A549 (cell line): Measurements from ENCODE around the gene FOXP1. TPM values are rescaled to one million over a fixed set of nuclear protein-coding genes. Genes with fewer than 3 reads are reported as not detected.

Experiments
- ATAC-seq, 2 experiments: fragments of 200-7000 bp in 1 of 2; fragments of >200 bp in 1 of 2; cut with Nextera tagmentation in 1 of 2; cut with Tn5 transposase in 1 of 2; 3 replicates each; pipeline versions ENCODE4 v1.8.0 to v1.9.1; 2018 to 2020; ENCODE audit warnings: mild to moderate bottlenecking in 1 of 2, moderate library complexity in 1 of 2
- CTCF ChIA-PET: fragments of 300-600 bp; sonication (Branson Sonifier 250); formaldehyde crosslinking; extraction: SDS; loops from one replicate; lab custom pipeline; 2021; ENCODE audit warnings: antibody characterized with exemption, inconsistent platforms; lab: Yijun Ruan, JAX
- POLR2A ChIA-PET: fragments of 350-600 bp; formaldehyde crosslinking; extraction: SDS; loops from one replicate; lab custom pipeline; 2021; ENCODE audit warnings: antibody characterized with exemption, inconsistent platforms; lab: Yijun Ruan, JAX
- DNase-seq, 2 experiments: peaks; one replicate each; pipeline versions ENCODE4 v3.0.0 to v3.0.0-alpha.2; 2011 to 2016; ENCODE audit warnings: low read depth in 1 of 2, low spot score in 1 of 2
- FAIRE-seq: peaks from 2 replicates; lab custom pipeline; 2011; peaks lifted over from hg19 to GRCh38; lab: Jason Lieb, UNC
- H3K27ac ChIP-seq, 2 experiments: fragments of >200 bp; sonication (Bioruptor Twin); formaldehyde crosslinking; 3 replicates each; pipeline ENCODE4 v1.5.1; 2016 to 2017
- H3K4me1 ChIP-seq: fragments of >200 bp; sonication (Bioruptor Twin); formaldehyde crosslinking; 3 replicates; pipeline ENCODE4 v1.6.1; 2016
- H3K4me2 ChIP-seq: fragments of >200 bp; sonication (Bioruptor Twin); formaldehyde crosslinking; 3 replicates; pipeline ENCODE4 v1.6.1; 2016
- H3K4me3 ChIP-seq: fragments of >200 bp; sonication (Bioruptor Twin); formaldehyde crosslinking; 3 replicates; pipeline ENCODE4 v1.5.1; 2016
- H3K9me3 ChIP-seq: fragments of >200 bp; sonication (Bioruptor Twin); formaldehyde crosslinking; 3 replicates; pipeline ENCODE4 v1.6.1; 2016
- BCL3 ChIP-seq: fragments of >200 bp; sonication (Bioruptor Twin); formaldehyde crosslinking; IDR thresholded peaks from 3 replicates; pipeline ENCODE4 v1.6.1; 2016
- CBX2 ChIP-seq: fragments of 200-600 bp; sonication (generic); IDR thresholded peaks from 2 replicates; pipeline ENCODE4 v1.6.1; 2016; ENCODE audit warnings: low read depth, mild to moderate bottlenecking, borderline replicate concordance
- CHD2 ChIP-seq: fragments of 150-350 bp; IDR thresholded peaks from 2 replicates; pipeline ENCODE4 v1.6.1; 2014; ENCODE audit warnings: low read length; ENCODE audit not compliant: partially characterized antibody
- EHMT2 ChIP-seq: fragments of 200-600 bp; sonication (generic); IDR thresholded peaks from 2 replicates; pipeline ENCODE4 v1.6.1; 2016; ENCODE audit warnings: antibody characterized with exemption, low read depth, mild to moderate bottlenecking, moderate library complexity
- ELK1 ChIP-seq: fragments of 150-350 bp; IDR thresholded peaks from 2 replicates; pipeline ENCODE4 v1.6.1; 2014; ENCODE audit warnings: low read depth, mild to moderate bottlenecking, low read length
- ESRRA ChIP-seq: fragments of 150-350 bp; IDR thresholded peaks from 2 replicates; pipeline ENCODE4 v1.6.1; 2014; ENCODE audit warnings: mild to moderate bottlenecking, low read length, borderline replicate concordance
- FOSL2 ChIP-seq, 2 experiments: fragments of 450-650 bp in 1 of 2; fragments of >200 bp in 1 of 2; sonication (Bioruptor Twin) in 1 of 2; formaldehyde crosslinking; IDR thresholded peaks; 2 replicates each; pipeline versions ENCODE4 v1.5.0 to v1.6.1; 2016 to 2020; ENCODE audit warnings: mild to moderate bottlenecking in 1 of 2, moderate library complexity in 1 of 2
- HEYL ChIP-seq: fragments of 250-450 bp; sonication (Bioruptor Pico); IDR thresholded peaks from 2 replicates; pipeline ENCODE4 v1.8.0; 2021; ENCODE audit warnings: mild to moderate bottlenecking, moderate library complexity
- MAFK ChIP-seq: fragments of 450-650 bp; IDR thresholded peaks from 2 replicates; pipeline ENCODE4 v1.6.1; 2014; ENCODE audit not compliant: partially characterized antibody
- MAX ChIP-seq: IDR thresholded peaks from 2 replicates; pipeline ENCODE4 v1.6.1; 2012
- MYC ChIP-seq: IDR thresholded peaks from 2 replicates; pipeline ENCODE4 v1.6.1; 2012; ENCODE audit warnings: mild to moderate bottlenecking, inconsistent platforms, low read length, improper control_type of control experiment, borderline replicate concordance
- NR3C1 ChIP-seq: fragments of >200 bp; sonication (Bioruptor Twin); formaldehyde crosslinking; IDR thresholded peaks from 3 replicates; pipeline ENCODE4 v1.6.1; 2017
- POLR2AphosphoS2 ChIP-seq: conservative IDR thresholded peaks from 2 replicates; pipeline ENCODE4 v1.6.1; 2012; ENCODE audit warnings: low read length, improper control_type of control experiment, inconsistent platforms
- RAD21 ChIP-seq, 2 experiments: fragments of >200 bp in 1 of 2; sonication (Bioruptor Twin) in 1 of 2; formaldehyde crosslinking in 1 of 2; IDR thresholded peaks in 1 of 2; conservative IDR thresholded peaks in 1 of 2; 2 replicates in 1 of 2; 3 replicates in 1 of 2; pipeline ENCODE4 v1.6.1; 2012 to 2018; ENCODE audit warnings: inconsistent platforms in 1 of 2
- RARB ChIP-seq: fragments of 250-450 bp; sonication (Bioruptor Pico); IDR thresholded peaks from 2 replicates; pipeline ENCODE4 v1.8.0; 2021; ENCODE audit warnings: mild to moderate bottlenecking, moderate library complexity
- SMC3 ChIP-seq: fragments of >200 bp; sonication (Bioruptor Twin); formaldehyde crosslinking; IDR thresholded peaks from 3 replicates; pipeline ENCODE4 v1.6.1; 2018; ENCODE audit warnings: inconsistent platforms
- ZNF302 ChIP-seq: fragments of 250-450 bp; sonication (Bioruptor Pico); IDR thresholded peaks from 2 replicates; pipeline ENCODE4 v1.9.0; 2021; ENCODE audit warnings: inconsistent platforms, mild to moderate bottlenecking, moderate library complexity
- ZSCAN20 ChIP-seq: fragments of 250-450 bp; sonication (Bioruptor Pico); IDR thresholded peaks from 2 replicates; pipeline ENCODE4 v1.8.0; 2022; ENCODE audit warnings: mild to moderate bottlenecking, moderate library complexity
- WGBS: methylation state at CpG from one replicate; pipeline ENCODE4 v1.1.6; 2017; ENCODE audit errors: missing lambda C conversion rate; 5-methylcytosine and 5-hydroxymethylcytosine counted together
- polyA plus RNA-seq, 4 experiments: library from polyadenylated mRNA; depleted of rRNA in 3 of 4; stranded (reverse); fragments of >200 nt; fragmentation: RNase III in 1 of 4; extraction: RNeasy Plus Mini Kit Qiagen cat#74134 plus additional on column Dnase treatment in 1 of 4; gene quantifications; 2 replicates in 3 of 4; 3 replicates in 1 of 4; pipeline ENCODE4 v1.2.3, GENCODE V29; 2011 to 2017

Gene FOXP1
- polyA plus RNA-seq, 2 of the 4 experiments (the other 2 are of a cell fraction), result 12.8 to 13.9 TPM

- Histone ChIP-seq H3K4me2 (no peak overlapping the region), H3K4me3 (no peak overlapping the region), H3K4me1 (peaks cover 45% of the 10 kb centered on the region), H3K27ac (peak overlapping the region; percentile 59 to 66; a peak in 5 of 6 replicates), H3K9me3 (no peaks in the 10 kb centered on the region)
- DNase-seq, result no peak
- ChIA-PET CTCF (interaction anchor here (0.7 to 1.4 kb wide), 4 partner anchors 8 to 65 kb away, joined by 3 to 4 read pairs (median 3); no protein-coding TSS in a partner anchor), POLR2A (no interaction called here)
- no peak for ATAC-seq
- 90% methylated on average over 8 of the region's 8 CpGs for WGBS
- no peak for FAIRE-seq
- TF ChIP-seq MAX, result no peak
- TF ChIP-seq POLR2AphosphoS2, result no peak
- no peak for TF ChIP-seq CHD2
- TF ChIP-seq SMC3, result no peak
- TF ChIP-seq ELK1, result no peak
- TF ChIP-seq MAFK, result no peak
- TF ChIP-seq MYC, result no peak
- no peak for TF ChIP-seq RARB (CRISPR knock-in tag)
Observed at GRCh38 chr3:71110385-71111222, 472.9 kb downstream of the FOXP1 start.

- Histone ChIP-seq H3K4me3 (no peak overlapping the region), H3K4me1 (peaks cover 45% of the 10 kb centered on the region), H3K9me3 (no peaks in the 10 kb centered on the region), H3K27ac (peak overlapping the region; percentile 5 to 42; a peak in 5 of 6 replicates), H3K4me2 (peak overlapping the region; percentile 37; the same call in 2 of the 3 replicates)
- no peak for DNase-seq
- no peak for FAIRE-seq
- no peak for ATAC-seq
- POLR2A ChIA-PET, result no interaction called here
- CTCF ChIA-PET, result interaction anchor here (0.9 to 1.0 kb wide), 2 partner anchors 65 kb away, joined by 3 read pairs; no protein-coding TSS in a partner anchor
- TF ChIP-seq ESRRA (no peak), EHMT2 (no peak), BCL3 (no peak), HEYL (CRISPR knock-in tag) (no peak), SMC3 (no peak), ZSCAN20 (CRISPR knock-in tag) (no peak), FOSL2 (IDR thresholded peaks at IDR 0.05) (no peak), FOSL2 (CRISPR knock-in tag; IDR thresholded peaks at IDR 0.05) (no peak), CBX2 (no peak), RAD21 (conservative IDR thresholded peaks at IDR 0.05 in 1 of 2, IDR thresholded peaks at IDR 0.05 in 1 of 2) (no peak), ZNF302 (CRISPR knock-in tag) (no peak)
- WGBS, result 81% methylated on average over 3 of the region's 3 CpGs
Observed at GRCh38 chr3:71109977-71110285, 473.6 kb downstream of the FOXP1 start.

- ChIA-PET POLR2A (no interaction called here), CTCF (interaction anchor here (0.9 to 1.0 kb wide), 2 partner anchors 64 to 66 kb away, joined by 3 read pairs; no protein-coding TSS in a partner anchor)
- FAIRE-seq (no peak), DNase-seq (no peak), ATAC-seq (peak in 1 of 2 experiments; percentile 57; a peak in 3 of 6 replicates)
- H3K4me1 ChIP-seq, result peaks cover 48% of the 10 kb centered on the region
- peak overlapping the region; percentile 37; the same call in 2 of the 3 replicates for H3K4me2 ChIP-seq
- TF ChIP-seq RAD21 (conservative IDR thresholded peaks at IDR 0.05 in 1 of 2, IDR thresholded peaks at IDR 0.05 in 1 of 2) (no peak), FOSL2 (IDR thresholded peaks at IDR 0.05) (0 out of 2 replicates have a peak, but pooled peaks have one; percentile 11), FOSL2 (CRISPR knock-in tag; IDR thresholded peaks at IDR 0.05) (no peak), NR3C1 (no peak)
- peak overlapping the region; percentile 7 to 42; a peak in 5 of 6 replicates for H3K27ac ChIP-seq
- no peak overlapping the region for H3K4me3 ChIP-seq
- no peaks in the 10 kb centered on the region for H3K9me3 ChIP-seq
- WGBS, result 67% methylated on average over 8 of the region's 8 CpGs
Observed at GRCh38 chr3:71109241-71109976, 474.1 kb downstream of the FOXP1 start.
